Body of pancreas (tissue), 4 donors: ENCODE data around the gene ALPP. TPM values are rescaled to one million over a fixed set of nuclear protein-coding genes. Genes with fewer than 3 reads are reported as not detected.

Experiments used
- ATAC-seq: fragments of 150-250 bp; one replicate; pipeline ENCODE4 v1.9.1; 2016
- DNase-seq, 4 donors: peaks; one replicate each; pipeline ENCODE4 v3.0.0-alpha.2; 2019
- H3K27ac ChIP-seq, 4 donors: fragments of 200-600 bp; sonication (generic); 1 replicate in 3 of 4; 2 replicates in 1 of 4; pipeline versions ENCODE4 v1.5.1 to v1.6.1; 2016 to 2019; ENCODE audit warnings: mild to moderate bottlenecking in 1 of 4, mixed read lengths in 1 of 4, moderate library complexity in 1 of 4
- H3K27me3 ChIP-seq, 2 donors: fragments of 200-600 bp; sonication (generic); one replicate each; pipeline ENCODE4 v1.6.0; 2016; ENCODE audit warnings: mild to moderate bottlenecking in 1 of 2
- H3K36me3 ChIP-seq, 2 donors: fragments of 200-600 bp; sonication (generic); replicated peaks in 1 of 2; 2 replicates each; pipeline ENCODE4 v1.5.1; 2016; ENCODE audit warnings: low read depth in 2 of 2; ENCODE audit not compliant: insufficient read depth in 1 of 2
- H3K4me1 ChIP-seq: fragments of 200-600 bp; sonication (generic); one replicate; pipeline ENCODE4 v1.6.0; 2016
- H3K4me3 ChIP-seq, 2 donors: fragments of 200-600 bp; sonication (generic); 1 replicate in 1 of 2; 2 replicates in 1 of 2; pipeline ENCODE4 v1.5.1; 2016 to 2019
- H3K9me3 ChIP-seq, 3 donors: fragments of 200-600 bp; sonication (generic); 1 replicate in 2 of 3; 2 replicates in 1 of 3; pipeline ENCODE4 v1.5.1; 2016
- POLR2A ChIP-seq, 3 donors: fragments of 450-650 bp; IDR thresholded peaks; one replicate each; pipeline ENCODE4 v1.6.1; 2016; ENCODE audit warnings: antibody characterized with exemption in 3 of 3, mild to moderate bottlenecking in 2 of 3
- WGBS, 2 donors: methylation state at CpG; one replicate each; pipeline ENCODE4 v1.1.5; 2017; 5-methylcytosine and 5-hydroxymethylcytosine counted together
- intact Hi-C: fragments of 100-400 bp; cut with DNase I; formaldehyde crosslinking; loops from one replicate; pipeline ENCODE4 v1.15.1; 2023
- total RNA-seq, 2 donors: library from RNA; depleted of rRNA; stranded (reverse); fragments of >200 nt; gene quantifications; one replicate each; pipeline ENCODE4 v1.1.0, GENCODE V29; 2016
- TF ChIP-seq, protein P1 (sequence below), 7 experiments: fragments of 450-650 bp in 4 of 7; fragments of 200-600 bp in 3 of 7; sonication (generic) in 3 of 7; IDR thresholded peaks; one replicate each; pipeline ENCODE4 v1.5.1; 2016 to 2019; ENCODE audit warnings: antibody characterized with exemption in 7 of 7

ALPP gene
- total RNA-seq, 2 donors from 2014 or later: 0.52 TPM; not detected in 1

- H3K9me3 ChIP-seq: no peaks in the 10 kb centered on the region
- no peaks in the 10 kb centered on the region for H3K4me1 ChIP-seq
- peaks cover 0 to 3% of the 10 kb centered on the region in 2 donors for H3K27me3 ChIP-seq
- no peaks in the 10 kb centered on the region for H3K36me3 ChIP-seq
- TF ChIP-seq, protein P1, sequence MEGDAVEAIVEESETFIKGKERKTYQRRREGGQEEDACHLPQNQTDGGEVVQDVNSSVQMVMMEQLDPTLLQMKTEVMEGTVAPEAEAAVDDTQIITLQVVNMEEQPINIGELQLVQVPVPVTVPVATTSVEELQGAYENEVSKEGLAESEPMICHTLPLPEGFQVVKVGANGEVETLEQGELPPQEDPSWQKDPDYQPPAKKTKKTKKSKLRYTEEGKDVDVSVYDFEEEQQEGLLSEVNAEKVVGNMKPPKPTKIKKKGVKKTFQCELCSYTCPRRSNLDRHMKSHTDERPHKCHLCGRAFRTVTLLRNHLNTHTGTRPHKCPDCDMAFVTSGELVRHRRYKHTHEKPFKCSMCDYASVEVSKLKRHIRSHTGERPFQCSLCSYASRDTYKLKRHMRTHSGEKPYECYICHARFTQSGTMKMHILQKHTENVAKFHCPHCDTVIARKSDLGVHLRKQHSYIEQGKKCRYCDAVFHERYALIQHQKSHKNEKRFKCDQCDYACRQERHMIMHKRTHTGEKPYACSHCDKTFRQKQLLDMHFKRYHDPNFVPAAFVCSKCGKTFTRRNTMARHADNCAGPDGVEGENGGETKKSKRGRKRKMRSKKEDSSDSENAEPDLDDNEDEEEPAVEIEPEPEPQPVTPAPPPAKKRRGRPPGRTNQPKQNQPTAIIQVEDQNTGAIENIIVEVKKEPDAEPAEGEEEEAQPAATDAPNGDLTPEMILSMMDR (IDR thresholded peaks at IDR 0.05): no peak
- no peak for TF ChIP-seq POLR2A (IDR thresholded peaks at IDR 0.05)
- H3K4me3 ChIP-seq: no peak overlapping the region
- intact Hi-C loops: no loop called here
- 58 to 83% methylated on average over 3 to 6 of the region's 6 CpGs for WGBS, 2 donors
- H3K27ac ChIP-seq: no peak overlapping the region
- DNase-seq (no peak), ATAC-seq (no peak)
Observed at GRCh38 chr2:232411901-232412629, 33.5 kb downstream of the ALPP start.

DNA sequence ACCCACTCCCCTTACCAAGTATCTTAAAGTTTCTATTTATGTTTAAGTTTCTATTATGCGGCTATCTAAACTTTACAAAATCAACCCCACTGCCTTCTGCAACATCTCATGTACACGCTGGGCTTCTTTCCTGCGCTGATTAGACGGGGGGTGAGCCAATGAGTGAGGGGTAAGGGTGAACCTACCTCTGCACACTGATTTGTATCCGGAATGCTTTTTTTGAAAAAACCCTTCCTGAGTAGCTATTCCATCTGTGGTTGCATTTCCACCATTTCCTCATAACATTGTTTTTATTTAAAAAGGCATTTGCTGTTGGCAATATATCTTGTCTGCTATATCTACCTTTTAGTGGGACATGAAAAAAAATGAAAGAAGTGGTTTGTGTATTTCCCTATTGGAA, 34.4 kb downstream of the ALPP start:
- DNase-seq (no peak), ATAC-seq (no peak)
- Histone ChIP-seq H3K9me3 (no peaks in the 10 kb centered on the region), H3K27ac (no peak overlapping the region), H3K27me3 (peaks cover 0 to 3% of the 10 kb centered on the region in 2 donors), H3K36me3 (no peaks in the 10 kb centered on the region), H3K4me1 (no peaks in the 10 kb centered on the region), H3K4me3 (no peak overlapping the region)
- intact Hi-C loops: no loop called here
- WGBS, 2 donors: 49 to 61% methylated on average over 5 of the region's 5 CpGs
- TF ChIP-seq, protein P1 (IDR thresholded peaks at IDR 0.05): no peak
- TF ChIP-seq POLR2A (IDR thresholded peaks at IDR 0.05): no peak

DNA sequence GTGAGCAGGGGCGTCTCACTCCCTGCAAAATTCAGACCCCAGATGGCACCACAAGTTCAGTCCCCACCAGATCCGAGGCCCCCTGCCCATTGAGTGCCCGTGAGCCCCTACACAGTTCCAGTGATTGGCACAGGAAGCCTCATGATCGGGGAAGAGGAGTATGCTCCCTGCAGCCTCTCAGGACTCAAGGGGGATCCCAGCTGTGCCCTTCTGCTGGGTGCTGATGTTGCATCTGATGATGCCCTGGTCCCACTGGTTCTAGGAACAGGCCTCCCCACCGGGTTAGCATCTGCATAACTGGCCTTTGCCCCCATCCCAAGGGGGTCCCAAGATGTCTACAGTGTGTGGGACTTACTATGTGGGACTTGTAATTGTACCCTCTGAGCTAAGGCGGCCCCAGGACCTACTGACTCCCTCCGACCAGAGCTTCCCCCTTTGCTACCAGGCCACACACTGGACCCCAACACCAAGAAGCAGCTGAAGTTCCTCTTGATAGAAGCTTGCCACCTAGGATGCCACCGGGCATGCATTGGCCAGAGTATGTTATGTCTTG, 36.7 kb downstream of the ALPP start:
- H3K27ac ChIP-seq: no peak overlapping the region
- no peak for ATAC-seq
- intact Hi-C loops: no loop called here
- H3K4me3 ChIP-seq: no peak overlapping the region
- 66 to 75% methylated on average over 5 to 8 of the region's 8 CpGs for WGBS, 2 donors
- DNase-seq: no peak
- H3K9me3 ChIP-seq: no peaks in the 10 kb centered on the region
- TF ChIP-seq POLR2A (IDR thresholded peaks at IDR 0.05): no peak
- TF ChIP-seq, protein P1 (IDR thresholded peaks at IDR 0.05): no peak
- H3K36me3 ChIP-seq: no peaks in the 10 kb centered on the region
- H3K27me3 ChIP-seq: peaks cover 0 to 23% of the 10 kb centered on the region in 2 donors
- H3K4me1 ChIP-seq: peaks cover 20% of the 10 kb centered on the region

DNA sequence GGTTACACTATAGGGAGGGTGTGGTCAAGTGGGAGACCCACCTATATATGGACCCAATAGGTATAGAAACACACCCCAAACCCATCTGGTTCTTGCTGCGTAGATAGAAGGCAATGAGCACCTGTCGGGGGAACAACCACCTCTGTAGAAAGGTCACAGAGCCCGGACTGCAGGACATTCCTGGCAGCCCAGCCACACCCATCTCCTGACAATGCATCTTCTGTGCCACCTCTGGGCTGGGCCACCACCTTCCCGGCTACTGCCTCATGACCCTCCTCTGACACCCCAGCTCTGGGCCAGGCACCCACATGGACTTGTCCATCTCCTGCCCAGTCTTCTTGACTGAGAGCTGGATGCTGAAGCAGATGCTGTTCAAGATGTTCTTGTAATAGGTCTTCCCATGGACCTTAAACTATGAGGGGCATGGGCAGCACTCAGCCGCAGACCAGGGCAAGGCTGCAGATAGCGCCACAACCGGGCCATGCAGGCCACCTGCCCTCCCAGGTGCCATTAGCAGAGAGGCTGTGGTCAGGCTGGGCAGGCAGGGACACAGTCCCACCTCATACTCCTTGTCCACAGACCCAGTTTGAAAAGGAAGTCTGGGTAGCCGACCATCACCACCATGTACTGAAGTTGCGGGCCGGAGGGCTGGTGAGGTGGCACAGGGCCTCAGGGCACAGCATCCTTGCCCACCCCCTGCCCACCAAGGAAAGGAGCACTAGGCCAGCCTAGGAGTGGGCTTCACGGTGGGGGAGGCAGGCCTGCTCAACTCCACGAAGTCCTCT, 37.4 kb downstream of the ALPP start:
- intact Hi-C loops: no loop called here
- no peak overlapping the region for H3K4me3 ChIP-seq
- no peak for TF ChIP-seq POLR2A (IDR thresholded peaks at IDR 0.05)
- TF ChIP-seq, protein P1 (IDR thresholded peaks at IDR 0.05): no peak
- no peak overlapping the region for H3K27ac ChIP-seq
- ATAC-seq: no peak
- H3K4me1 ChIP-seq: peaks cover 27% of the 10 kb centered on the region
- H3K27me3 ChIP-seq: peaks cover 0 to 23% of the 10 kb centered on the region in 2 donors
- no peaks in the 10 kb centered on the region for H3K36me3 ChIP-seq
- no peak for DNase-seq
- 85 to 88% methylated on average over 8 to 12 of the region's 12 CpGs for WGBS, 2 donors
- H3K9me3 ChIP-seq: no peaks in the 10 kb centered on the region
